HG03060 (cell line): ENCODE results near the gene IDH3B.
A peak's percentile ranks its signal among the peaks of the same experiment; 100 is the strongest.
"Not testable (repeated sequence)": the region's sequence is repeated elsewhere in the genome, so short reads cannot be mapped to it uniquely, and the experiment has no call there.

Experiments
- ATAC-seq: cut with Tn5 transposase; IDR thresholded peaks from one replicate; pipeline ENCODE4 v1.9.1; 2021; ENCODE audit warnings: low read depth, moderate number of reproducible peaks; ENCODE audit not compliant: unreplicated experiment

Gene IDH3B

GRCh38 chr20:2663887-2664719 is at the start of gene IDH3B:
IDH3B (minus strand) TSS chr20:2664216; CDS start chr20:2664188, 28 bp downstream.
- ATAC-seq: peak; percentile 62

DNA sequence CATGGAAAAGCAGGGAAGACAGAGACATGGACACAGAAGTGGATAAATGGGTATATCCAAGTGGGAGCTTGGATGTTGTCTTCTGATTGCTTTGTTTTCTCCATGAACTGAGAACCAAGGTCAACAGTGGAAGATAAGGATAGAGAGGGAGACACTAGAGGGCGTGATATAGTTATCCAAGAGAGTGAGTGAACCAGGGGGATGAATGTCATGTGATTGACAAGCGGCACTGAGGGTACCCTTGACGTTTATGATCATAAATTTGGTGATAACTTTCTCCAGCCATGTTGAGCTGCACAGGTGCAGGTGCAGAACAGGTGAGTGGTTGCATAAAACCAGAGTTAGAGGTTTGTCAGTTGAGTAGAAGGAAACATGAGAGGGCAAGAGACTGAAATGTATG is 49.3 kb upstream of the IDH3B start:
- no peak for ATAC-seq

DNA sequence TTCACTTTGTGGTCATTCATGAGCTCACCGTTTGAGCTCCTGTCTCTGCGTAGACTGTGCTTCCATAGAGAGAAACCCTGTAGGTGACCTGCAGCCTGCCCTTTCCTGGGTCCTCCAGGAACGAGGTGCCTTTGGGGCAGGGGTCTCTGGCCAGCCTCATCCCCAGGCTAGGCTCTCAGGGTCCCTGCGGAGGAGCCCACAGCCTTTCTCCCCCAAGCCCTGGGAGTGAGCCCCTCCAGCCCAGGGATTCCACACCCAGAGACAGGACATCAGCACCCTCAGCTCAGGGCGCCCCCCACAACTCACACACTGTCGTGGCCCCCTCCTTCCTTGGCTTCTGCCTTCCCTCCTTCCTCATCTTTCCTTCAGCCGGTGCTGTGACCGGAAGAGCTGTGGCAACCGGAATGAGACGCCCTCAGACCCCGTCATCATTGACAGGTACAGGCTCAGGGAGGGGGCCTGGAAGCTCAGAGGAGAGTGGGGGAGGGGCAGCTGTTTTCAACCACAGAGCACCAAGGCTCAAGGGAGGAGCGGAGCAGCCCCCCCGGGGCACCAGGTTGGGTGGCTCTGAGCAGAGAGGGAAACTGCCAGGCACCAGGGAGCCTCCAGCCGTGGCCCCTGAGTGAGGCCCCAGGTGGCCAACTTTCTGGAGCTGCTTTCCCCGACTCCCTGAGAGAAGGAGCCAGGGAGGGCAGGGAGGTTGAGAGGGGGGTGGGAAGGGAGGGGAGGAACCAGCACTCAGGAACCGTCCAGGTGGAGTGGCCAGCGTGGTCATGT is 45.4 kb upstream of the IDH3B start:
- ATAC-seq: no peak

GRCh38 chr20:2708665-2709064 is 44.6 kb upstream of the IDH3B start:
- ATAC-seq: no peak

- no peak for ATAC-seq
Measured at GRCh38 chr20:2708073-2708415, 44.0 kb upstream of the IDH3B start.

DNA sequence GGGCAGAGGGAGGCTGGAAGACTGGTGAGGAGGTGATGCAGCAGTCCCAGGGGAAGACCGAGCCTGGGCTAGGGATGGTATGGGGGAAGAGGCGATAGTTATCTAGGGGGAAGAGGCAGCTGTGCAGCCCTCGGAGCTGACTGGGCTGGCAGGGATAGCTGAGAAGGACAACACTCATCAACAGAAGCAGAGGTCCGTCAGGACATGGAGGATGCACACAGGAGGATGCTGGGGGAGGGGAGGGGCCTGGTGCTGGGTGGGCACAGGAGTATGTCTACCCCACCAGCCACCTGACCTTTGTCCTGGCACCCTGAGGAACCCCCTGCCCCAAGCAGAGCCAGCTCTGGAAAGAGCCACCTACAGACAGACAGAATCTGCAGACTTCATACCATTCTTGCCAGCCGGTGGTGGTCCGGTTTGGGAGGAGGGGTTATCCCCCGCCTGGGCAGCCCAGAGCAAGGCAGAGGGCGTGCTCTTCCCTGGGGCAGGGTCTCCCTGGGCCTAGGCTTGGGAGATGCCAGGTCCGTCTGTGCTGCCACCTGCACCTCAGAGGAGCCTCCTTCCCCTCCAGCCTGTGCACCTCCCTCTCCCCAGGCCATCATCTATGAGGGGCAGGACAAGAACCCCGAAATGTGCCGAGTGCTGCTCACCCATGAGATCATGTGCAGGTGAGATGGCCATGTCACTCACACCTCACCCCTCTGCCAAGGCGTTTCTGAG is 43.5 kb upstream of the IDH3B start:
- no peak for ATAC-seq

DNA sequence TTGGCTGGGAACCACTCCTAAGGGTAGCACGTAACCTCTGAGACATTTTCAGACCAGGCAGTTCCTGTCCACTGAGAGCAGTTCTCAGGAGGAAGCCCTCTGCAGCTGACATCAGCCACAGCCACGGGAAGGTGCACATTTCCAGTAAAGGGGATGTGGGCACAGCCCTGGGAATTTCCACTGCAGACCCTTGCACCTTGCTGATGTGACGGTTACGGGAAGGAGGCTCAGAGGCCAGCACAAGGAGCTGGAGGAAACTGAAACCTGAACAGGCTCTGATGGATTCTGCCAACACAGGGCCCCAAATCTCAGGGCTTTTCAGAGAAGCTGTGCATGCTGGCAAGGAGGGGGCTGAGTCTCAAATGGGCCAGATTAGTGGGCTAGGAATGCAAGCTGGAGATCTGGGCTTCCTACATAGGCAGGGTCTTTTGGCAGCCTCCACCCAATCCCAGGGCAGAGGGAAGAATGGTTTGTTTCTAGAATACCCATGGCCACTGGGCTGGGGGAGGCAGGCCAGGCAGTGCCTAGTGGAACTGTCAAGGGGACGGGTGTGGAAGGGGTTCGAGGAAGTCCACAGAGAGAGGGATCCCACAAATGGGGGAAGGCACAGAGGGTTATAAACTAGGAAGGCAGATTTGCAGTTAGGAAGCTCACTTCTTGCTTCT is 42.8 kb upstream of the IDH3B start:
- no peak for ATAC-seq

DNA sequence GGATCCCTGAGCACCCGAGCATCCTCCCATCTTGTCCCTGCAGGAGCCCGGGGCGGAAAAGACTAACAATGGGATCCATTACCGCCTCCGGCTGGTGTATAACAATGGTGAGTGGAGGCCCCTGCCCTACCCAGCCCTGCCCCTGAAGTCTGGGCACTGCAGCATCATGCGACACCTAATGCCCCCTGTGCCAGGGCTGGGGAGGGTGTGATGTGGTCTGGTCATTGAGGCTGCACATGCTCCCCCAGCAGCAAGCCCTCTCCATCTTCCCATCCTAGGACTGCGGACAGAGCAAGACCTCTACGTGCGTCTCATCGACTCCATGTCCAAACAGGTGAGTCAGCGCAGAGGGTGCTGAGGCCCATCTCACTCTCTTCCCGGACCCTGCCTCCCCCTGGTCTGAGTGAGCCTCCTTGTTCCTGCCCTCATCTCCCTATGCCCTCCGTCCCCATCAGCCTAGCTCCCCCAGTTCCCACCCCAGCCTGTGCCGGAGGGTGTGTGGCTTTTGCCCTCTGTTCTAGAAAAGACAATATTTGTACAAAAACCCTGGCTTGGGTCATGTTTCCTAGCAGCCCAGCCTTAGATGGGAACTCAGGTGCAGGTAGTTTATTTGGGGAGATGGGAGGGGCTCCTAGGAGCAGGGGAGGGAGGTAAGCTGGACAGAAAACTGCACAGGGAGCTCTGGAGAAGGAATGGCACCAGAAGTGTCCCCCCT is 42.1 kb upstream of the IDH3B start:
- ATAC-seq: no peak

DNA sequence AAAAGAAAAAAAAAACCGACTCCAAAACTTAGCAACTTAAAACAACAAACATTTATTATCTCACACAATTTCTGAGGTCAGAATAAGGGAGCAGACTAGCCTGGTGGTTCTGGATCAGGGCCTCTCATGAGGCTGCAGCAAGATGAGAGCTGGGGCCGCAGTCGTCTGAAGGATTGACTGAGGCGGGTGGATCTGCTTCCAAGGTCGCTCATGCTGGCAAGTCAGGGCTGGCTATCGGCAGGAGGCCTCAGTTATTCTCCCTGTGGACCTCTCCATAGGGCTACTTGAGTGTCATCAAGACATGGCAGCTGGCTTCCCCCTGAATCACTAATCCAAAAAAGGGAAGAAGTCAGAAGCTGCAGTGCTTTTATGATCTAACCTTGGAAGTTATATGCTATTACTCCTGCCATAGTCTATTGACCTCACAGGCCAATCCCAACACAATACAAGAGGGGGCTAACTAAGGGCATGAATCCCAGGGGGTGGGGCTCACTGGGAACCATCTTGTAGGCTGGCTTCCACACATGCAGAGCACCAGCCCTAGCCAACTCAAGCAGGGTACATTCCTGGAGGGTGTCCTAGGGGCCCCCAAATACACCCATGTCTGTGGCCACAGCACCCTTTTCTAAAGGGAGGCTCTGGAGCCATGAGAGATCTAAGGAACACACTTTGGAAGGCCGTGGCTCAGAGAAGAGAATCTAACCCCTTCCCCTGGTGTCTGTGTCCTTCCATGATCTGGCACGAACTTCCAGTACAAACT is 39.9 kb upstream of the IDH3B start:
- no peak for ATAC-seq

GRCh38 chr20:2701671-2702081 is 37.7 kb upstream of the IDH3B start:
- no peak for ATAC-seq

- ATAC-seq: no peak
Measured at GRCh38 chr20:2700913-2701620, 37.1 kb upstream of the IDH3B start.

DNA sequence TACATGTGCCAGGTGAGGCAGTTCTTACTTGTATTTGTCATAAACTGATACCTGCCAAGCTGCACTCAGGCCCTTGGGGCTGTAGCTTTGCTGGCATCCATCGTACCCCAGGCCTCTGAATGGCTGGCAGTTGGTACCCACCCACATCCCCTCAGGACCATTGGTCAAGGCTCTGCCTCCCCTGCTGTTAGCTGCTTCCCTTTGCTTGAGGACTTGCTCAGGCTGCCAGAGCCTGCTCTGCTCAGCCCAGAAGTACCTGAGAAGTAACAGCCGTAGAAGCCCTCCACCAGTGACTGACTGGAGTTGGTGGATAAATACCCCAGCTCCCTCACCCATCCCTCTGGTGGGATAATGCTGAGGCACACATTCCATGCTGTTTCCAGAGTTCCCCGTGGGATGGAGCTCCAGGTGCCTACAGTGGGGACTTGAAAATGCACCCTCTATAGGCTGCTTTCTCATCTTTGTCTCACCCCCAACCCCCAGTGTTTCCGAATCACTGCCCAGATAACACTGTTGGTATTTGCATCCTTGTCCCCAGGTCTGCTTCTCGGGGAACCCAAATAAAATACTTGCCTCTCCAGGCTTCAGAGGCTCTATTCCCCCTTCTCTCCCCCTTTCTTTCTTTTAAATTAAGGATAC is 35.9 kb upstream of the IDH3B start:
- no peak for ATAC-seq

- no peak for ATAC-seq
Measured at GRCh38 chr20:2698912-2699311, 34.9 kb upstream of the IDH3B start.

- ATAC-seq: no peak
Measured at GRCh38 chr20:2698186-2698817, 34.3 kb upstream of the IDH3B start.

DNA sequence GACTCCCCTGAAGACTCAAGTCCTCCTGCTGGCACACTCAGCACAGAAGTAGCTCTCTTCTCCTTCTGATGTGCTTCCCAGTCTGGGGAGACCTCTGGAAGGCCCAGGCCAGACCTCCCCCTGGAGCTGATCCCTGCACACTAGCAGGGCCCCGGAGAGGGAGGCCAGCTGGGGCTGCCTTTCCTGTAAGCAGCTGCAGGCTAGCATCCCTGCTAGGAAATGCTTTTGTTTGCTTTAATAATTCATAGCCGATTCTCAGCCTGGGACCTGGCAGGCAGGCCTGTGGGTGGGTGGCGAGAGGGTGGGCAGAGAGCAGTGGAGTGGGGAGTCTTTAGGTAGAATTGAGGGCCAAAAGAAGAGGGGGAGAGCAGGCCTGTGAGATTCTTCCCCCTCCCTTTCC is 33.8 kb upstream of the IDH3B start:
- no peak for ATAC-seq

- ATAC-seq: no peak
Measured at GRCh38 chr20:2696646-2697045, 32.6 kb upstream of the IDH3B start.

- ATAC-seq: not testable (repeated sequence)
Measured at GRCh38 chr20:2695984-2696525, 32.0 kb upstream of the IDH3B start.
